OCI-M1 (cell line): ENCODE measurements around the gene CNKSR3.
"Not testable (repeated sequence)": the region's sequence is repeated elsewhere in the genome, so short reads cannot be mapped to it uniquely, and the experiment has no call there.

Experiments
- DNase-seq: peaks from one replicate; lab custom pipeline; 2025; lab: John Stamatoyannopoulos, UW

Gene CNKSR3

GRCh38 chr6:154528310-154528915 lies 17.9 kb upstream of the CNKSR3 start:
- DNase-seq = peak; percentile 24

- peak; percentile 33 for DNase-seq
Measured at GRCh38 chr6:154526996-154527395, 16.5 kb upstream of the CNKSR3 start.

- no peak for DNase-seq
Measured at GRCh38 chr6:154522576-154522975, 12.1 kb upstream of the CNKSR3 start.

- DNase-seq = no peak
Measured at GRCh38 chr6:154521412-154521811, 10.9 kb upstream of the CNKSR3 start.

GRCh38 chr6:154520280-154520679 lies 9.8 kb upstream of the CNKSR3 start:
- DNase-seq = peak; percentile 88

- DNase-seq = no peak
Measured at GRCh38 chr6:154518396-154518795, 7.9 kb upstream of the CNKSR3 start.

DNA sequence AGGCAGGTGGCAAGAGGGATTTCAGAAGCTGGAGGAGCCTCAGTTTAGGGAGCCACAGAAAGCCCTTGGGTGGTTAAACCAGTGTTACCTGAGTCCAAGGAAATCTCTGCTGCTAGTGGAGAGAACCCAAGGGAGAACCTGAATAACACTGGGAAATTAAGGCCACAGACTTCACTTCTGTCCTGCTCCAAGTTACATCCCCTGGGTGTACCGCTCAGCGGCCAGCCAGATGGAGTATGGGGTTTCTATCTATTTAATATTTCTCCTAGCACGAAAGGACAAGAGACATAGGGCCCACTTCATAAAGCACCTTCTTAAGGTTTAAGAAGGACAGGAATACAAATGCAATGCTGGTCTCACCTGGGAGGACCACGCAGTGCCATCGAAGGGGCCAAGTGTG lies 5.8 kb upstream of the CNKSR3 start:
- no peak for DNase-seq

DNA sequence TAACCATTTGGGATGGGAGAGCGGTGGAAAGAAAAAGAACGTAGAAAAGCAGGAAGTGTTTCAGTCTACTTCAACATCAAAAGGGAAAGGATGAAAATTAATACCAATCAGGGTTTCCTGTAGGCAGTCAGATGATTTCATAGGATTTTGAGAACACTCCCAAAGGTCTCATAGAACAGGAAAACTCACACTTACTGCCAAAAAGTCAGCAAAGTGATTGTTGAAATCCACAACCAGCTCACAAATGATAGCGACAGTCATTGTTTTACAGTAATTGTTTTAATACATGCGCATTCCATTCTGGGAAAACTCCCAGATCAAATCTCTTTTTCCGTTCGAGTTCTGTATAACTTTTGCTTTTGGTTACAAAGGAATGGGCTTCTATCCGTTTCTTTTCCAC lies 5.3 kb upstream of the CNKSR3 start:
- no peak for DNase-seq

- not testable (repeated sequence) for DNase-seq
Measured at GRCh38 chr6:154515076-154515475, 4.6 kb upstream of the CNKSR3 start.

GRCh38 chr6:154514481-154514880 lies 4.0 kb upstream of the CNKSR3 start:
- DNase-seq = peak; percentile 68

- DNase-seq = peak; percentile 86
Measured at GRCh38 chr6:154513601-154514320, 3.3 kb upstream of the CNKSR3 start.

DNA sequence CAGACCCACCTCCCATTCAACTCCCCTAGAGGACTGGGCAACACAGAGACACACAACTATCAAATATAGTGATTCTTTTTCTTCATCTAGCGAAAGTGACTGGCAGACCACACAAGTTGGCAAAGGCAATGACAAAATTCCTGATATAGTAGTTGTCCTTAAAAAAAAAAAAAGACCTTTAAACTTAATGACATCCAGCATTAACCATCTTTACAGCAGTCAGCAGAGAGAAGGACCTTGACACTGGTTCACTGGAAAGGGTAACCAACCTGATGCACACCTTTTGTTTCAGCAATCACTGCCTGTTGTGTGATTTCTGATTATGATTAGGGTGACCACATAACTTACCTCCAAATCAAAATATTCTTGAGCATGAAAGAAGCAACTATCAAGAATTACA lies 1.7 kb upstream of the CNKSR3 start:
- no peak for DNase-seq

GRCh38 chr6:154511791-154512190 lies 1.3 kb upstream of the CNKSR3 start:
- DNase-seq = peak; percentile 82

GRCh38 chr6:154509421-154510143 lies 903 bp downstream of the CNKSR3 start:
- DNase-seq = peak; percentile 56

DNA sequence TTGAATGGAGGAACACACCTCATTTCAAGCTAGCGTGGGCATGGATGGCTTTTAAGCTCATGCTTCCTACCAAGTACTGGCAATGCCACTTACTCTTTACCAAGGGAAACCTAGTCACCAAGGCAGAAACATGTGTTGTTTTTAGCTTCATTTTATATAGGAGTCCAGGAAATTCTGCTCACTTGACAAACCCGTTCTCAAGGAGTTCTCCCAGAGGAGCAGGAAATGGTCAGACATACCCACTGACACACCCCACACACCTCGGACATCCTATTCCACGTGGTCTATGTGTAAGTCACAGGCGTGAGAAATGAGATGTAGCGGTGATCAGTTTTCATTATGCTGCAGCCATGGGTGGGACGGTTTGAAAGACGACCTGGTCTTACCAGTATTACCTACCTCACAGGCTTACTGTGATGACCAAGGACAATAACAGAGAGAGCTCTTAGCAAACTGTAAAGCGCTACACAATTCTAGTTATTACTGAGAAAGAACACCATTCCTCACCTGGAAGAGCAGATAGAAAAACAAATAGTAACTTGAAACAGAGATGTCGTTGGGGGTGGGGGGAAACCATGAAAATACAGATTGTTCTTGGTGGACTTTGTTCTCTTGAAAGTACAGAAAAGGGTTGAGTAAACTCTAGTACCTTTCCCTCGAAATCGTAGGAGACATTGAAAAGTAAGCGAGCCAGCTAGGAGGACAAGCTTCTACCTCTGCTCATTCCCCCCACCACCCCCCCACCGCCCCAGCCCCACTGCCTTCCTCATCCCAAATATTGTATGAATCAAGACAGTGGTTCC lies 1.7 kb downstream of the CNKSR3 start:
- peak; percentile 56 for DNase-seq

- no peak for DNase-seq
Measured at GRCh38 chr6:154506991-154507898, 3.2 kb downstream of the CNKSR3 start.

- no peak for DNase-seq
Measured at GRCh38 chr6:154506582-154506981, 3.9 kb downstream of the CNKSR3 start.

- no peak for DNase-seq
Measured at GRCh38 chr6:154506108-154506507, 4.4 kb downstream of the CNKSR3 start.

DNA sequence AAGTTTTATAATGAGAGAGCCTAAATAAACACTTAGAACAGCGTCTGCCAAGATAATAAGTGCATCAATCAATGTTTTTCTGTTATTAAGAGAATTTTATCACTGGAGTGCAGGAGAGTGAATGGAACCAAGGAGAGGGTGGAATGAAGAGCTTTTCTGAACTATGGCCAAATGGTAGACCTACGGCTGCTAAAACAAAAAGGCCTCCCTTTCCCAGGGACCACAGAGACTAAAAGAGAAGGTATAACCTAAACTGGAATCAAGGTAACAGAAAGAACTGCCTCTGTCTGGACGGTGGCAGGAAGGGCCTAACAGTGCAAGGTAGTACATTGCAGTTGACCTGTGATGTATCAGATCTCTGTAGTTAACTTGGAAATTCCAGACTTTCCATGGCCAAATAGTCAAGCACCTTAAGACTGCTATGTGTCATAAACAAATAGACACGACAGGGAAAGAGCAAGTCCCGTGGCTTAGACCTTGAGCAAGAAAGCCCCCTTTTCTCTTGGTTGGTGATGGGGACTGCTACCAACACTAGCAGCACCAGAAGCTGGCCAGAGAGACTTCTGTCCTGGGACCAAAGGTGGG lies 5.5 kb downstream of the CNKSR3 start:
- DNase-seq = no peak

- peak; percentile 16 for DNase-seq
Measured at GRCh38 chr6:154504102-154504501, 6.4 kb downstream of the CNKSR3 start.

- no peak for DNase-seq
Measured at GRCh38 chr6:154503658-154504057, 6.8 kb downstream of the CNKSR3 start.
